Measurements from ENCODE around the gene MADCAM1.
A peak's percentile ranks its signal among the peaks of the same experiment; 100 is the strongest.

The MADCAM1 gene

DNA sequence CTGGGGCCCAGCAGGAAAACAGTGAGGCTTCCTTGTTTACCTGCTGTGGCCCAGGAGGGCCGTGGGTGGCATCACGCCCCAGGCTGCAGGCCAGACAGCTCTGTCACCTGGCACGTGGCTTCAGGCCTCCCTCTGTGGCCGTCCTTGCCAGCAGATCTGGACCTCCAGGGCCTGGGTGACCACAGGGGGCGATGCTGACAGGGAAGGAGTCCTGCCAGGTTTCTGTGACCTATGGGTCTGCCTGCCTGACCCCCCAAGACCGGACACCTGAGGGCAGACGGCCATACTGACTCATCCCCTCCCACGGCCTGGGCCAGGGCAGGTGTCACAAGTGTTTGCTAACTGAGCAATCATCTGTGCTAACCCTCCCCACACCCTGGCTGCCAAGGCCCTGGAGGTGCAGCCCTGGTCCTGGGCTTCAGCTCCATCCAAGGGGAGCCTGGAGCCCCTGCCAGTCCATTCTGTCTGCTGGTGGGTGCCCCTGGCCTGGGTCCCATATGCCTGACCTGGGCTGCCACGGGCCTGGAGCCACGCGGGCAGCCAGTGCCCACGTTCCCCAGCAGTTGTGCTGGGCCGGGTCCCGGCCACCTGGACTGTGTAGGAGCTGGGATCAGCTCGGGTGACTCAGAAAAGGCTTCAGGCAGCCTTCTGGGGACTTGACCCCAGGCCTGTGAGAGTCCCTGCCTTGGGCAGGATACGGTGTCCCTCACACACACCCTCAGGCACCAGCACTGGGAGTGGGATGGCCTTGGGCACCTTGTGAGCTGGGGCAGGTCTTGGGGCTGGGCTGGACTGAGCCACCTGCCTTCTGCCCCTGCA is 38.9 kb downstream of the MADCAM1 start:
- DNase-seq: peak; percentile 31

DNA sequence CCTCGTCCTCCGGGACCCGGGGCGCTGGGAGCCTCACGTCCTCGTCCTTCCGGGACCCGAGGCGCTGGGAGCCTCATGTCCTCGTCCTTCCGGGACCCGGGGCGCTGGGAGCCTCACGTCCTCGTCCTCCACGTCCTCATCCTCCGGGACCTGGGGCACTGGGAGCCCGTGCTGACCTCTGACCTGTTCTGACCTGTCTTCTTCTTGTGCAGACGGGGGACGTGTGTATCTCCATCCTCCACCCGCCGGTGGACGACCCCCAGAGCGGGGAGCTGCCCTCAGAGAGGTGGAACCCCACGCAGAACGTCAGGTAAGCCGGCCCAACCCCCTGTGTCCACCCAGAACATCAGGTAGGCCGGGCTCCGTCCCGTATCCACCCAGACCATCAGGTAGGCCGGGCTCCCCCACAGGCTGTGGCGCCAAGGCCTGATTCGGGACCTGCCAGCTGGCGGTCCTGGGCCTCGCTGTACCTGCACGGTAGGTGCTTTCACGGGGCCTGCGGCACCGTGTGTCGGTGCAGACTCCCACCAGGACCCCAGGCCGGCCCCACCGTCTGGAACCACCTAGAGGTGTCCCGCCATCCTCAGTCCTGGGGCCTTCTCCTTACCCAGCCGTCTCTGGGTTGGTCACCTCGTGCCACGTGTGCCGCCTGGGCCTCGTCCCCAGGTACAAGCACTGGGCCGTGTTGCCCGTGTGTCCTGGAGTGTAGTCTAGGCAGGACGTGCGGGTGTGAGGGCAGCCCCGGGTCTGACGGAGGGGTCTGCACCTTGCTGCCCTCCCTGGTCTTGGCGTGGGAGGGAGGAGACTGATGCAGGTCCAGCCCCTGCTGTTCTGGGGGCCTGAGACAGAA is 40.0 kb downstream of the MADCAM1 start:
- DNase-seq: no peak

DNA sequence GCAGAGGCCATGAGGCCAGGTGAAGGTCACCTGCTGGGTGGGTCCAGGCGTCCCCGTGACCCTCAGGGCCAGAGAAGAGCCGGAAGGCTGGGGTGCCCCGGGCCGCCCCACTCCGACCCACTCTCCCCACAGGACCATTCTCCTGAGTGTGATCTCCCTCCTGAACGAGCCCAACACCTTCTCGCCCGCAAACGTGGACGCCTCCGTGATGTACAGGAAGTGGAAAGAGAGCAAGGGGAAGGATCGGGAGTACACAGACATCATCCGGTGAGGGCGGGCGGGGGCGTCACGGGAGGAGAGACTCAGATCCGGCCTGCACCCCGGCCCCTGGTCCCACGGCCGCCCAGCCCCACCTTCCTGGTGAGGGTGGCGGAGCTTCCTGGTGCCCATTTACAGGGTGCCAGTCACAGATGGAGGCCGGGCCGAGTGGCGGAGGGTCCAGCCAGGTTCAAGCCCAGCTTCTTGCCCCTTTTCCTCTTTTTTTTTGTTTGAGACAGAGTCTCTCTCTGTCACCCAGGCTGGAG is 40.7 kb downstream of the MADCAM1 start:
- DNase-seq: no peak

DNA sequence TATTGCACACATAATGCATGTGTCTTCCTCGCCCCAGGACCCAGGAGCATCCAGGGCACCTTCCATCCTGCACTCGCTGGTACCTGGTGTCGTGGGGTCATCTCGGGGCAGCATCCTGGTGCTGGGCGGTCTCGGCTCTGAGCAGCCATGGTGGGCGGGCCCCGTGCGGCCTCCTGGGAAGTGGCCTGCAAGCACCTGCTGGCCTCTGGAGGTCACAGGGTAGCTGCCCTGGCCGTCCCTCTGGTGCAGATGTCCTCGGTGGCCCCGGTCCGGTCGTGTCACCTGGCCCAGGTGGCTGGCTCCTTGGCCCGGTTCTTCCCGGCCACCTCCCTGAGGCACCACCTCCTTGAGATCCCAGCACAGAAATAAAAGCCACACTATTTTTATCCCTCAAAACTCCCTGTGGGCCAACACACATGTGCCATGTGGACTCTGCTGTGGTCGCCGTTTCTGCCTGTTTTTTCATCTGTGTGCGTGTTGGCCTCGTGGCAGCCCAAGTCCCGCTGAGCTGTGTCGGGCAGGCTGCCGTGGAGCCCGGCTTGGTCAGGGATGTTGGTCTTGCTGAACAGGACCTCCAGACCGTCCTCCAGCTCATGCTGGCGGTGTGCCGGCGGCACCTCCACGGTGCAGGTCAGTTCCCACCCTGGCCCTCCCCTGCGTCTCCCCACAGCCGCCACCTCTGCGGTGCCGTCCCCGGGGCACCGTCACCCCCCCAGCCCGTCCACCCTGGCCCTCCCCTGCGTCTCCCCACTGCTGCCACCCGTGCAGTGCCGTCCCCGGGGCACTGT is 42.5 kb downstream of the MADCAM1 start:
- DNase-seq: no peak

DNA sequence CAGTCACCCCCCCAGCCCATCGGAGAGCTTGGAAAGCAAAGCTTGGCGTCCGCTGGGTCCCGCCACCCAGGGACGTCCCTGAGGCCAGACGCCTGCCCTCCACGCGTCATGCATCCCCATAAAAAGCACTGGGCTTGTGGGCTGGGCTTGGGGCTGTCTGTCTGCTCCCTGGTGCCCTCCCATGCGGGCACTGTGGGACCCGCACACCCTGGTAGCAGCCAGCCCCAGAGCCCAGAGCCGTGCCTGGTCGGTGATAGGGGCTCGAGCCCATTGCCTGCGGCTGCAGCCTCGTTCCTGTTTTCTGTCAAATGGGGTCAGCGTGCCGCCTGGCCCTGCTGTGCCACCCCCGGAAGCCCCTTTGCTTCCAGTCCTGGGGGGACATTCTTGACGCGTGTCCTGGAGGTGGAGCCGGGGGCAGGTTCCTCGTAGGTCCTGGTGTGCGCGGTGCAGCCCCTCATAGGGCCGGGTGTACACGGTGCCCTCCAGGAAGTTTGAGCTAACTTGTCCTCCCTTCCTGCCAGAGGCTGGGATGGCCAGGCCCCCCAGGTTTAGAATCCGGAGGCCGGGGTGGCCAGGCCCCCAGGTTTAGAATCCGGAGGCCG is 43.2 kb downstream of the MADCAM1 start:
- no peak for DNase-seq

DNA sequence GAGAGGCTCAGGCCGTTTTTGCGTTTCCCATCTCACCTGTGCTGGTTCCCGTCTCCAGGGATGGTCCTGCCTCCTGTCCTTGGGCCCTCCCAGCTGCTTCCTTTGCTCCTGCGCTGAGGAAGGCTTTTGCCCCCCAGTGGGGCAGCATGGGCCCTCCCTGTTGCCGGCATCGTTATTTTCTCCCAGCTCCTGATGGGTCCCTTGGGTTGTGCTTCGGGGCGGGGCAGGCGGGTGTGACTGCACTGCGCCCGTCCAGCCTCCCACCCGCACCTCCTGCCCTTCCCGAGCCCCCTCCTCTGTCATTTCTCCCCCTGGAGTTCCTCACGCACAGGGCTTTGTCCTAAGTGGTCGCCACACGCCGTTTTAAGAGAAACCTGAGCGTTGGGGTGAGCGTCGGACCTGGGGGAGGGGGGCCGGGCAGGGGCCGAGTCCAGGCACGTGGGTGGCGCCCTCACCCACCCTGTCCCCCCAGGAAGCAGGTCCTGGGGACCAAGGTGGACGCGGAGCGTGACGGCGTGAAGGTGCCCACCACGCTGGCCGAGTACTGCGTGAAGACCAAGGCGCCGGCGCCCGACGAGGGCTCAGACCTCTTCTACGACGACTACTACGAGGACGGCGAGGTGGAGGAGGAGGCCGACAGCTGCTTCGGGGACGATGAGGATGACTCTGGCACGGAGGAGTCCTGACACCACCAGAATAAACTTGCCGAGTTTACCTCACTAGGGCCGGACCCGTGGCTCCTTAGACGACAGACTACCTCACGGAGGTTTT is 44.8 kb downstream of the MADCAM1 start:
- no peak for DNase-seq

DNA sequence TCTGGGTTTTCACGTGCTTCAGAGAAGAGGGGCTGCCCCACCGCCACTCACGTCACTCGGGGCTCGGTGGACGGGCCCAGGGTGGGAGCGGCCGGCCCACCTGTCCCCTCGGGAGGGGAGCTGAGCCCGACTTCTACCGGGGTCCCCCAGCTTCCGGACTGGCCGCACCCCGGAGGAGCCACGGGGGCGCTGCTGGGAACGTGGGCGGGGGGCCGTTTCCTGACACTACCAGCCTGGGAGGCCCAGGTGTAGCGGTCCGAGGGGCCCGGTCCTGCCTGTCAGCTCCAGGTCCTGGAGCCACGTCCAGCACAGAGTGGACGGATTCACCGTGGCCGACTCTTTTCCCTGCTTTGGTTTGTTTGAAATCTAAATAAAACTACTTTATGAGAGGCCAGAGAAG is 45.4 kb downstream of the MADCAM1 start:
- DNase-seq: no peak

DNA sequence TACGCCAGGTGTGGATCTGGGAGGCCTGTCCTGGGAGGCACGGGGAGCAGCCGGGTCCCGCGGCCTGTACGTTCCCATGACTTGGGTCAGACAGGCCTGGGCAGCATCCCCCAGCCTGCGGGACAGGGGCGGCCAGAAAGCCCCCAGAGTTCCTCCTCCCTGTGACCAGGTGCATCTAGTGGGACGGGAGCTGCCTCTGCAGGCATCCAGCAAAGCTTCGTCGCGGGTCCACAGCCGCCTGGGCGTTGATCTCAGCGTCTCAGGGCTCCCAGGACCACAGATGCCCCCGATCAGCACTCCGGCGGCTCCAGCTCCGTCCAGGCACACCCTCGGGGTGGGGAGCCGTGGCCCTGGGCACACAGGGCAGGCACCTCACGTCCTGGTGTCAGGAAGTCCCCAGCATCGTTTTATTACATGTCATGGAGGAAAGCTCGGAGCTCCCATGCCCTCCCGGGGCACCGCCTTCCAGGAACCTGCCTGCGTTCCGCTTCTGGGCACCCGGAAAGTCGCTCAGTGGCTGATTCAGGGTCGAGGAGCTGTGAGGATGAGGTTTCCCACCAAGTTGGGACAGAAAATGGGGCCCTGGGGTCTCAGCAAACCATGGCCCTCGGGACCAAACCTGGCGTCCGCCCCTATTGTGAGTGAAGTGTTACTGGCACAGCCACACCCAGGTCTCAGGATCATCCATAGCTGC is 46.0 kb downstream of the MADCAM1 start:
- no peak for DNase-seq

DNA sequence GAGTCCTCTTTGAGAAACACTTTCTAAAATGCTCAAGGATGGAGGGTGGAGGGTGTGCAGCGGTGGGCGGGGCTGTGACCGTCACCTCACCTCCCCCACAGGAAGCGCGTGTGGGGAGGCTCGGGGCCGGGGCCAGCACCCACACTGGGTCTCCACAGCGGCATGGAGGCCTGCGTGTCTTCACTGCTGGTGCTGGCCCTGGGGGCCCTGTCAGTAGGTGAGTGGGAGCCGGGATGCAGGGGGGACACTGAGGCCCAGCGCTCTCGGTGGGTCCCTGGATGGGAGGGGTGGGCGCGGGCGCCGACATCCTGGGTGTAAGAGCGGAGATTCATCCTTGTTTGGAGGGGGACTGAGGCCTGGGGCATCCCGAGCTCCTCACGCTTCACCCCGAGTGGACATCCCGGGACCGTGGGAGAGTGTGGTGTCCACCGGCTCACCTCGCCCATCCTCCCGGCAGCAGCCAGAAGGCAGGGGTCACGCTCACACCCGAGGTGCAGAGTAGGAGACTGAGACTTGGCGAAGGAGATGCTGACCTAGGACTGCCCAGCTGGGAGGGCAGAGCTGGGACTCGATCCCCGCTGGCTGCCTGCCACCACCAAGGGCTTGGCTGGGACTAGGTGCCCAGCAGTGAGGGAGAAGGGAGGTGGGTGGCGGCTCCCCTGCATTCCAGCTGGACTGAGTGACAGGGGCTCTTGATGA is 47.8 kb downstream of the MADCAM1 start, which contains the start of gene GZMM:
Gene GZMM, plus strand, starts transcription at position 144 of the 699 bp plus-strand sequence. Its CDS starts 19 bp downstream, at position 163.
- no peak for DNase-seq

DNA sequence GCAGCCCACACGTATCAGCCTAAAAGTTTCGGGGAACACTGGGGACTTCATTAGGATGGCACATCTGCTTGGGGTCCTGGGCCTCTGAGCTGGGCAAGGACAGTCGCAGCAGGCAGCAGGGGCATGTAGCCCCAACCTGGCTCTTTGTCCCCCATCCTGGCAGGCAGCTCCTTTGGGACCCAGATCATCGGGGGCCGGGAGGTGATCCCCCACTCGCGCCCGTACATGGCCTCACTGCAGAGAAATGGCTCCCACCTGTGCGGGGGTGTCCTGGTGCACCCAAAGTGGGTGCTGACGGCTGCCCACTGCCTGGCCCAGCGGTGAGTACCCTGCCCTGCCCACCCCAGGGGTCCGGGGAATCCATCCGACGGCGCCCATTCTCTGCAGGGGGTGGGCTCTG is 50.8 kb downstream of the MADCAM1 start:
- no peak for DNase-seq

DNA sequence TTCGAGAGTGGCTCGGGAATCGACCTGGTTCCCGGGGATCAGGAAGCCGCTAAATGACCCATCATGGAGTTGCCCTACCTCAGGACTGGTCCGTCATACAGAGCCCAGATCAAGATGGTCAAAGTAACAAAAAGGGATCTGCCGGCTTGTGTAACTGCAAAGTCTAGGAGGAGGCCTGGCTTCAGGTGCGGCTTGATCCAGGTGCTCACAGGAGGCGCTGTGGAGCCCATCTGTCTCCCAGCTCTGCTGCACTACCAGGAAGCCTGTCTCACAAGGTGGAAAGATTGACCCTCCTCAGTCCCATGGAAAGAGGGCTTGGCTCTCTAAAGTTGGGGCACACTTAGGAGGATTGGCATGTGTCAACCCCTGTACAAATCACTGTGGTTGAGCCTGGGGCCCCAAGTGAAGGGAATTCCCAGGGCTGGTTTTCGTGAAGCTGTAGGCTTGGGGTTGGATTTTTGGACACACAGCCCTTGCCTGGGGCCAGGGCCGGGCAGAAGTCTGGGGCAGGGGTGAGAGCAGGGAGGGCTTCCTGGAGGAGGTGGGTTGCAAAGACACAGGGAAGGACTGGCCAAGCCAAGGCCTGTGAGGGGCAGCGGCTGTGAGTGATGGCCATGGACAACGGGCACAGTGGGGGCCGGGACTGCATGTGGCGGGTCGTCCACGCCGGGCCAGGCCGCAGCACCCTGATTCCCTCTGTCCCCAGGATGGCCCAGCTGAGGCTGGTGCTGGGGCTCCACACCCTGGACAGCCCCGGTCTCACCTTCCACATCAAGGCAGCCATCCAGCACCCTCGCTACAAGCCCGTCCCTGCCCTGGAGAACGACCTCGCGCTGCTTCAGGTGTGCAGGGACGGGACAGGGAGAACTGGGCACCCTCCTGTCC is 51.8 kb downstream of the MADCAM1 start:
- DNase-seq: no peak

DNA sequence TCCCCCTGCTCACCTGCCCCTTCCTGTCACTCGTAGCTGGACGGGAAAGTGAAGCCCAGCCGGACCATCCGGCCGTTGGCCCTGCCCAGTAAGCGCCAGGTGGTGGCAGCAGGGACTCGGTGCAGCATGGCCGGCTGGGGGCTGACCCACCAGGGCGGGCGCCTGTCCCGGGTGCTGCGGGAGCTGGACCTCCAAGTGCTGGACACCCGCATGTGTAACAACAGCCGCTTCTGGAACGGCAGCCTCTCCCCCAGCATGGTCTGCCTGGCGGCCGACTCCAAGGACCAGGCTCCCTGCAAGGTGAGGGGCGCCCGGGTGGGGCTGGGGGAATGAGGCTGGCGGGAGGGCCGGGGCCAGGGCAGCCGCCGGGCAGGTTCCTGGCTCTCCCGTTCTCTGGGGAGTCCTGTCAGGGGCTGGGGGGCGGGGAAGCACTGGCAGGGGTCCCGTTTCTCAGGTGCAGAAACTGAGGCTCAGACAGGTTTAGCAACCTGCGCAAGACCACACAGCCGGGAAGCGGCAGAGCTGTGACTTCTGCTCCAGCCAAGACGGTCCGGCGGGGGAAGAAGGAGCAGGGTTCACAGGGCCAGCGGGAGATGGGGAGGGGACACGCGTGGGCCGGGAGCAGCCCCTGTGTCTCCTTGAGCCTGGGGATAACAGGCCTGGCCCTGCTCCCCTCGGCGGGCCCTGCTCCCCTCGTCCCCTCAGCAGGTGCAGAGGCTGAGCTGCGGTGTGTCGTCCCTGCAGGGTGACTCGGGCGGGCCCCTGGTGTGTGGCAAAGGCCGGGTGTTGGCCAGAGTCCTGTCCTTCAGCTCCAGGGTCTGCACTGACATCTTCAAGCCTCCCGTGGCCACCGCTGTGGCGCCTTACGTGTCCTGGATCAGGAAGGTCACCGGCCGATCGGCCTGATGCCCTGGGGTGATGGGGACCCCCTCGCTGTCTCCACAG is 52.9 kb downstream of the MADCAM1 start:
- no peak for DNase-seq

DNA sequence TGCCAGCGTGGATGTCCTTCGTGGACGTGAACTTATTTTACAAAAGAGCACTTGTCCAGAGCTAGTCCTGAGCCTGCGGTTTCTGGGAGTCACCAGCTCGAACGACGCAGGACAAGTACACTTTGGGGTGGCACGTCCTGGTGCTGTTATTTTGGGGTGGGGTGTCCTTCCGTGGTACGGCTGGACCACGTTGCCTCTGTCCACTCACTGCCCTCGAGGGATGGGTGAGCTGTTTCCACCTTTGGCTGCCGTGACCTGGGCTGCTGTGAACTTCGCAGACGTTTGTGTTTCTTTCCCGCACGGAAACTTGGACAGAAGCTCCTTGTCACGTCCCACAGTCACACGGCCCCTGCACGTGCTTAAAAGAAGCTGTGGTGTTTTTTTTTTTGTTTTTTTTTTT is 58.5 kb downstream of the MADCAM1 start:
- no peak for DNase-seq
